Measurements from ENCODE around the gene CEP41. TPM values are rescaled to one million over a fixed set of nuclear protein-coding genes. Genes with fewer than 3 reads are reported as not detected.
"Not testable (repeated sequence)": the region's sequence is repeated elsewhere in the genome, so short reads cannot be mapped to it uniquely, and the experiment has no call there.

Gene CEP41
- total RNA-seq, 1 experiment from 2014 or later, result 16.5 TPM

- DNase-seq (ENCODE audit: low read depth), result no peak
These were observed 52.1 kb downstream of the CEP41 start for GRCh38 chr7:130388671-130389070.

GRCh38 chr7:130387628-130388403 lies 53.0 kb downstream of the CEP41 start:
- no peak for DNase-seq (ENCODE audit: low read depth)

- no peak for DNase-seq (ENCODE audit: low read depth)
These were observed 53.5 kb downstream of the CEP41 start for GRCh38 chr7:130387306-130387627.

- no peak for DNase-seq (ENCODE audit: low read depth)
These were observed 53.9 kb downstream of the CEP41 start for GRCh38 chr7:130386876-130387275.

GRCh38 chr7:130385600-130386066 lies 55.2 kb downstream of the CEP41 start:
- DNase-seq (ENCODE audit: low read depth), result no peak

- DNase-seq (ENCODE audit: low read depth), result no peak
These were observed 55.8 kb downstream of the CEP41 start for GRCh38 chr7:130384841-130385599.

- no peak for DNase-seq (ENCODE audit: low read depth)
These were observed 56.4 kb downstream of the CEP41 start for GRCh38 chr7:130384371-130384801.

GRCh38 chr7:130383187-130383980 lies 57.4 kb downstream of the CEP41 start:
- no peak for DNase-seq (ENCODE audit: low read depth)

GRCh38 chr7:130381468-130382312 lies 59.1 kb downstream of the CEP41 start:
- no peak for DNase-seq (ENCODE audit: low read depth)

GRCh38 chr7:130380861-130381455 lies 59.9 kb downstream of the CEP41 start:
- DNase-seq (ENCODE audit: low read depth), result no peak

GRCh38 chr7:130379921-130380860 lies 60.6 kb downstream of the CEP41 start, which contains the start of gene CPA1:
Gene CPA1 (plus strand): TSS chr7:130380494. CDS start chr7:130380521, 27 bp downstream.
- DNase-seq (ENCODE audit: low read depth), result no peak

- no peak for DNase-seq (ENCODE audit: low read depth)
These were observed 61.3 kb downstream of the CEP41 start for GRCh38 chr7:130379532-130379920.

- no peak for DNase-seq (ENCODE audit: low read depth)
These were observed 61.8 kb downstream of the CEP41 start for GRCh38 chr7:130379019-130379418.

- DNase-seq (ENCODE audit: low read depth), result peak; percentile 19
These were observed 63.6 kb downstream of the CEP41 start for GRCh38 chr7:130377178-130377577.

- not testable (repeated sequence) for DNase-seq (ENCODE audit: low read depth)
These were observed 64.4 kb downstream of the CEP41 start for GRCh38 chr7:130376461-130376860.

GRCh38 chr7:130374507-130374906 lies 66.3 kb downstream of the CEP41 start:
- DNase-seq (ENCODE audit: low read depth), result no peak

GRCh38 chr7:130372402-130373165 lies 68.2 kb downstream of the CEP41 start:
- DNase-seq (ENCODE audit: low read depth), result no peak

- peak; percentile 26 for DNase-seq (ENCODE audit: low read depth)
These were observed 69.8 kb downstream of the CEP41 start for GRCh38 chr7:130371046-130371445.

Data from HT1080 (cell line).